Keratinocyte (primary cell): ENCODE data around the gene CNGA4. TPM values are rescaled to one million over a fixed set of nuclear protein-coding genes. Genes with fewer than 3 reads are reported as not detected.

Experiments
- DNase-seq: peaks from one replicate; pipeline ENCODE4 v3.0.0-alpha.2; 2011; ENCODE audit warnings: low read depth, missing footprints, low spot score
- FAIRE-seq: peaks from 2 replicates; lab custom pipeline; 2011; peaks lifted over from hg19 to GRCh38; lab: Jason Lieb, UNC
- H2AFZ ChIP-seq: 2 replicates; pipeline ENCODE4 v1.6.0; 2012; ENCODE audit warnings: low read length, control low read depth, inconsistent platforms; ENCODE audit not compliant: control insufficient read depth
- H3K27ac ChIP-seq: 2 replicates; pipeline ENCODE4 v1.5.1; 2011; ENCODE audit warnings: low read length; ENCODE audit not compliant: control insufficient read depth, insufficient read depth
- H3K27me3 ChIP-seq: 3 replicates; pipeline ENCODE4 v1.6.0; 2011; ENCODE audit warnings: low read length; ENCODE audit not compliant: control insufficient read depth, insufficient read depth; ENCODE audit errors: extremely low read depth
- H3K36me3 ChIP-seq, 2 experiments: 2 replicates in 1 of 2; 3 replicates in 1 of 2; pipeline ENCODE4 v1.5.1; 2011; ENCODE audit warnings: low read length in 2 of 2, mild to moderate bottlenecking in 1 of 2; ENCODE audit not compliant: control insufficient read depth in 2 of 2, insufficient read depth in 2 of 2; ENCODE audit errors: extremely low read depth in 1 of 2
- H3K4me1 ChIP-seq: 3 replicates; pipeline ENCODE4 v1.5.1; 2011; ENCODE audit warnings: low read length; ENCODE audit not compliant: control insufficient read depth, insufficient read depth; ENCODE audit errors: extremely low read depth
- H3K4me2 ChIP-seq: 3 replicates; pipeline ENCODE4 v1.6.0; 2011; ENCODE audit warnings: low read depth, low read length; ENCODE audit not compliant: control insufficient read depth, insufficient read depth; ENCODE audit errors: extremely low read depth
- H3K4me3 ChIP-seq, 3 experiments: fragments of 200-600 bp in 1 of 3; sonication (generic) in 1 of 3; 2 replicates in 2 of 3; 3 replicates in 1 of 3; pipeline ENCODE4 v1.5.1; 2011 to 2016; ENCODE audit warnings: low read length in 3 of 3, mild to moderate bottlenecking in 3 of 3, control low read depth in 2 of 3, inconsistent platforms in 1 of 3, low read depth in 1 of 3, mixed read lengths in 1 of 3, mixed run types in 1 of 3, moderate library complexity in 1 of 3; ENCODE audit not compliant: control insufficient read depth in 2 of 3, insufficient read depth in 2 of 3; ENCODE audit errors: extremely low read depth in 1 of 3
- H3K79me2 ChIP-seq: 2 replicates; pipeline ENCODE4 v1.6.0; 2012; ENCODE audit warnings: low read length; ENCODE audit not compliant: control insufficient read depth, insufficient read depth
- H3K9ac ChIP-seq: 3 replicates; pipeline ENCODE4 v1.6.0; 2011; ENCODE audit warnings: low read length; ENCODE audit not compliant: control insufficient read depth, insufficient read depth; ENCODE audit errors: extremely low read depth
- H3K9me1 ChIP-seq: 3 replicates; pipeline ENCODE4 v1.6.0; 2011; ENCODE audit warnings: low read length; ENCODE audit not compliant: control insufficient read depth, insufficient read depth; ENCODE audit errors: extremely low read depth
- H3K9me3 ChIP-seq: 2 replicates; pipeline ENCODE4 v1.5.1; 2012; ENCODE audit warnings: low read depth, low read length; ENCODE audit not compliant: control insufficient read depth
- H4K20me1 ChIP-seq: 3 replicates; pipeline ENCODE4 v1.6.0; 2011; ENCODE audit warnings: low read length; ENCODE audit not compliant: control insufficient read depth, insufficient read depth; ENCODE audit errors: extremely low read depth
- EZH2 ChIP-seq: IDR thresholded peaks from one replicate; pipeline ENCODE4 v1.6.1; 2012; ENCODE audit warnings: inconsistent platforms, mild to moderate bottlenecking, low read length, moderate library complexity
- dilution Hi-C: fragments of 300-500 bp; cut with MboI; formaldehyde crosslinking; loops from one replicate; pipeline ENCODE4 v1.7.0; 2020; ENCODE audit warnings: low sequenced_read_pairs; ENCODE audit not compliant: extremely low pct_ligation_motif_present
- polyA plus RNA-seq, 5 experiments: library from polyadenylated mRNA; depleted of rRNA in 3 of 5; stranded (reverse) in 3 of 5; stranded (forward) in 1 of 5; unstranded in 1 of 5; fragments of >200 nt; gene quantifications; 1 replicate in 1 of 5; 2 replicates in 3 of 5; 3 replicates in 1 of 5; pipeline versions ENCODE4 v1.2.1 to v1.2.3, GENCODE V29; 2011 to 2012; ENCODE audit warnings: missing spikeins in 2 of 5, low read depth in 1 of 5, low replicate concordance in 1 of 5
- TF ChIP-seq, protein P1 (sequence below), 3 experiments: IDR thresholded peaks in 1 of 3; conservative IDR thresholded peaks in 1 of 3; optimal IDR thresholded peaks in 1 of 3; 2 replicates in 2 of 3; 3 replicates in 1 of 3; pipeline versions ENCODE3 to v1.5.1; 2011; ENCODE audit warnings: low read length in 3 of 3, mild to moderate bottlenecking in 3 of 3, moderate library complexity in 2 of 3, control low read depth in 1 of 3, inconsistent platforms in 1 of 3; ENCODE audit not compliant: insufficient read depth in 2 of 3; ENCODE audit errors: extremely low read depth in 1 of 3

Gene CNGA4
- polyA plus RNA-seq, 1 donor (not counting 4 experiments of a cell fraction or from before 2014, with no cell fraction given), result 0.09 TPM

DNA sequence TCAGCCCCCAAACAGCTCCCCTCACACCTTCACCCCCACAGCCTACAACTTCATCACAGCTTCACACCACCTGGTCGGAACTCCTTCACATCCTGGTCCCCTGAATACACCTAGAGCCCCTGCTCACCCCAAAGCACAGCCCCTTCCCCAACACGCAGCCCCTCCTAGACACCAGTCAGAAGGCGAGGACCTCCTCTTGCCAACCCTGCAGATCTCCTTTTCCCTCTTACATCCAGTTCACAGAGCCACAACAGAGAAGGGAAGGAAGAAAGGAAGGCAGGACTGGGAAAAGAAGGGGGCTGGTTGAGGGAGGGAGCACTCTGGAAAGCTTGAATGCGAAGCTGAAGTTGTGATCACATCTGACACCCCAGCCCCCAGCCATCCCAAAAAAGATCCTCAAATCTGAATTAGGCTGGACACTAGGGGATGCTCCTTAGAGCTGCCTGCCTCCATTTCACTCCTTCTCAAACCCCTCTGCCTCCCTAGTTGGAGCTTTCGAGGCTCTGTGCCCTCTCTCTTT lies 21.4 kb downstream of the CNGA4 start:
- Histone ChIP-seq H2AFZ (no peak overlapping the region), H3K9me3 (no peaks in the 10 kb centered on the region), H3K4me1 (peaks cover 2% of the 10 kb centered on the region), H4K20me1 (no peaks in the 10 kb centered on the region), H3K79me2 (no peaks in the 10 kb centered on the region), H3K36me3 (no peaks in the 10 kb centered on the region), H3K9ac (no peak overlapping the region), H3K9me1 (no peaks in the 10 kb centered on the region), H3K4me2 (no peak overlapping the region), H3K27me3 (peaks cover 51% of the 10 kb centered on the region), H3K27ac (no peak overlapping the region), H3K4me3 (no peak overlapping the region)
- FAIRE-seq (no peak), DNase-seq (no peak)
- TF ChIP-seq, protein P1, sequence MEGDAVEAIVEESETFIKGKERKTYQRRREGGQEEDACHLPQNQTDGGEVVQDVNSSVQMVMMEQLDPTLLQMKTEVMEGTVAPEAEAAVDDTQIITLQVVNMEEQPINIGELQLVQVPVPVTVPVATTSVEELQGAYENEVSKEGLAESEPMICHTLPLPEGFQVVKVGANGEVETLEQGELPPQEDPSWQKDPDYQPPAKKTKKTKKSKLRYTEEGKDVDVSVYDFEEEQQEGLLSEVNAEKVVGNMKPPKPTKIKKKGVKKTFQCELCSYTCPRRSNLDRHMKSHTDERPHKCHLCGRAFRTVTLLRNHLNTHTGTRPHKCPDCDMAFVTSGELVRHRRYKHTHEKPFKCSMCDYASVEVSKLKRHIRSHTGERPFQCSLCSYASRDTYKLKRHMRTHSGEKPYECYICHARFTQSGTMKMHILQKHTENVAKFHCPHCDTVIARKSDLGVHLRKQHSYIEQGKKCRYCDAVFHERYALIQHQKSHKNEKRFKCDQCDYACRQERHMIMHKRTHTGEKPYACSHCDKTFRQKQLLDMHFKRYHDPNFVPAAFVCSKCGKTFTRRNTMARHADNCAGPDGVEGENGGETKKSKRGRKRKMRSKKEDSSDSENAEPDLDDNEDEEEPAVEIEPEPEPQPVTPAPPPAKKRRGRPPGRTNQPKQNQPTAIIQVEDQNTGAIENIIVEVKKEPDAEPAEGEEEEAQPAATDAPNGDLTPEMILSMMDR (optimal IDR thresholded peaks at IDR 0.05 in 1 of 3, IDR thresholded peaks at IDR 0.05 in 1 of 3, conservative IDR thresholded peaks at IDR 0.05 in 1 of 3; ENCODE audit: extremely low read depth in 1 of 3, insufficient read depth in 2 of 3, low read length in 3 of 3), result no peak
- TF ChIP-seq EZH2, result peak; percentile 91
- dilution Hi-C loops, result no loop called here

DNA sequence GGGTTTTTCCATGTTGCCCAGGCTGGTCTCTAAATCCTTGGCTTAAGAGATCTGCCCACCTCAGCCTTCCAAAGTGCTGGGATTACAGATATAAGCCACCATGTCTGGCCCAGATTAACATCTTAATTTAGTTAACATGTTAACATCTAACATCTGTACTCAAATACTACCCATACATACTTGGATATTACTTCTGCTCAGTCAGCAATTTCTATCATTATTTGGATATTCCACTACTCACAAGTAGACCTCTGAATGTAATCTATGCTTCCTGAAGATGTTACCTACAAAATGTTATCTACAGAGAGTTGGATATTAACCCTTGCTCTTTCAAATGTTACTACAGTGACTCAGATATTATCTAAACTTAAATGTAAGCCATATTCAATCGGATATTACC lies 24.8 kb downstream of the CNGA4 start:
- no peaks in the 10 kb centered on the region for H3K9me1 ChIP-seq
- H3K27me3 ChIP-seq, result peaks cover 30% of the 10 kb centered on the region
- H3K4me2 ChIP-seq, result no peak overlapping the region
- no peaks in the 10 kb centered on the region for H3K9me3 ChIP-seq
- dilution Hi-C loops, result no loop called here
- H3K9ac ChIP-seq, result no peak overlapping the region
- H4K20me1 ChIP-seq, result no peaks in the 10 kb centered on the region
- no peak overlapping the region for H3K27ac ChIP-seq
- DNase-seq (no peak), FAIRE-seq (no peak)
- no peak overlapping the region for H3K4me3 ChIP-seq
- TF ChIP-seq EZH2, result no peak
- no peaks in the 10 kb centered on the region for H3K36me3 ChIP-seq
- no peaks in the 10 kb centered on the region for H3K79me2 ChIP-seq
- H3K4me1 ChIP-seq, result peaks cover 2% of the 10 kb centered on the region
- no peak overlapping the region for H2AFZ ChIP-seq

DNA sequence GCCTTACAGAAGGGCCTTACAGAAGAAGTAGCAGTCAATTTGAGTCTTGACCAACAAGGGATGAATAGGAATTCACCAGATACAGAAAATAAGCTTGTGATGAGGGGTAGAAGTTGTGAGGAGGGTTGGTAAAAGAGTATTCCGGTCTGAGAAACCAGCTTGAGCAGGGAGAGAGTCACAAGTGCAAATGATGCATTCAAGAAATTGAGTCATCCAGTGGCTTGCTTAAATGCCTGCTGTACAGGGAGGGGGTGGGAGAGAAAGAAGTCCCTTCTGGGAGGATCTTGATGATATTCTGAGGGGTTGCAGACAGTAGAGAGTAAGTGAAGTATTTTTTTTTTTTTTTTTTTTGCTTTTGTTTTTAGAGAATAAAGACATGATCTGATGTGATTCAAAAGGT lies 29.9 kb downstream of the CNGA4 start:
- Histone ChIP-seq H3K36me3 (no peaks in the 10 kb centered on the region), H2AFZ (no peak overlapping the region), H3K9me1 (no peaks in the 10 kb centered on the region), H3K27ac (no peak overlapping the region), H3K4me2 (no peak overlapping the region), H3K27me3 (no peaks in the 10 kb centered on the region), H3K4me1 (no peaks in the 10 kb centered on the region), H3K9me3 (no peaks in the 10 kb centered on the region), H3K79me2 (no peaks in the 10 kb centered on the region), H3K9ac (no peak overlapping the region), H4K20me1 (no peaks in the 10 kb centered on the region), H3K4me3 (no peak overlapping the region)
- TF ChIP-seq EZH2, result no peak
- TF ChIP-seq, protein P1 (optimal IDR thresholded peaks at IDR 0.05 in 1 of 3, IDR thresholded peaks at IDR 0.05 in 1 of 3, conservative IDR thresholded peaks at IDR 0.05 in 1 of 3; ENCODE audit: extremely low read depth in 1 of 3, insufficient read depth in 2 of 3, low read length in 3 of 3), result no peak
- FAIRE-seq, result no peak
- dilution Hi-C loops, result no loop called here
- no peak for DNase-seq
